ENCODE measurements around the gene TRIM36.

DNA sequence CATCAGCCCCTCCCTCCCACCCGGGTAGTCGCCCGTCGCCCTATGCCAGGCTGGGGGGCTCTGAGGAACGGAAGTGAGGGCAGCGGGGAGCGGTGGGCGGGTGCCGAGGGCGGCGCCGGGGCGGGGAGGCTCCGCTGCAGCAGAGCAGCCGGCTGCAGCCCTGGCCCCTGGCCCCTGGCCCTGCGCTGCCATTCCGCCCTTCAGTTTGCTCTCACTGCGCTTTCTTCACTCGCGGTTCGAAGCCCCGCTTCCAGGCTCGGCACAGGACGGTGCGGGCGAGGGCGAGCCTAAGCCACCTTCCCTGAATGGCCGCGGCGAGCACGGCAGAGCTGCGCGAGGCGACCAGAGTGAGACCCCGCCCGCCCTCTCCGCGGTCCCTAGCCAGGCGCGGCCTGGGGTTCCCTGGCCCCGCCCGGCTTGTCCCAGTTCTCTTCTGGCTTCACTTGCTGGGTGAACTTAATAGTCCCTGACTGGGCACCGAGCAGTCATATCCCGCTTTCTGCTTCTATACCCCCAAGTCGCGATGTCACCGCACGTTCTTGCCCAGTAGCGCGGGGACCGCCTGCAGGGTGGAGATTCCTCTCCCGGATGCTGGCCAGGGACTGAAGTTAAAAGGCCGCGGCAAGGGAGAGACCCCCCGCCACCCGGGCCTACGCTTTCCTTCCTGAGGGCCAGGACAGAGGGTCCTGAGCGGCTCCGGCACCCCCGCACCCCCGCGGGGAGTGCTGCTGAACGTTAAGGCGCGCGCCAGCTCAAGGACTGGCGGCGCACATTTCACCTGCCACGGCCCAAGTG, 623 bp upstream of the TRIM36 start:
- TF ChIP-seq, protein P1, sequence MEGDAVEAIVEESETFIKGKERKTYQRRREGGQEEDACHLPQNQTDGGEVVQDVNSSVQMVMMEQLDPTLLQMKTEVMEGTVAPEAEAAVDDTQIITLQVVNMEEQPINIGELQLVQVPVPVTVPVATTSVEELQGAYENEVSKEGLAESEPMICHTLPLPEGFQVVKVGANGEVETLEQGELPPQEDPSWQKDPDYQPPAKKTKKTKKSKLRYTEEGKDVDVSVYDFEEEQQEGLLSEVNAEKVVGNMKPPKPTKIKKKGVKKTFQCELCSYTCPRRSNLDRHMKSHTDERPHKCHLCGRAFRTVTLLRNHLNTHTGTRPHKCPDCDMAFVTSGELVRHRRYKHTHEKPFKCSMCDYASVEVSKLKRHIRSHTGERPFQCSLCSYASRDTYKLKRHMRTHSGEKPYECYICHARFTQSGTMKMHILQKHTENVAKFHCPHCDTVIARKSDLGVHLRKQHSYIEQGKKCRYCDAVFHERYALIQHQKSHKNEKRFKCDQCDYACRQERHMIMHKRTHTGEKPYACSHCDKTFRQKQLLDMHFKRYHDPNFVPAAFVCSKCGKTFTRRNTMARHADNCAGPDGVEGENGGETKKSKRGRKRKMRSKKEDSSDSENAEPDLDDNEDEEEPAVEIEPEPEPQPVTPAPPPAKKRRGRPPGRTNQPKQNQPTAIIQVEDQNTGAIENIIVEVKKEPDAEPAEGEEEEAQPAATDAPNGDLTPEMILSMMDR (IDR thresholded peaks at IDR 0.05), result no peak
- TF ChIP-seq POLR2A (IDR thresholded peaks at IDR 0.05), result no peak
